NCI-H187 (cell line): ENCODE results near the gene DSCAM.
"Not testable (repeated sequence)": the region's sequence is repeated elsewhere in the genome, so short reads cannot be mapped to it uniquely, and the experiment has no call there.

Experiments
- DNase-seq, 2 experiments: peaks; one replicate each; lab custom pipeline; 2025; lab: John Stamatoyannopoulos, UW

DSCAM gene

DNA sequence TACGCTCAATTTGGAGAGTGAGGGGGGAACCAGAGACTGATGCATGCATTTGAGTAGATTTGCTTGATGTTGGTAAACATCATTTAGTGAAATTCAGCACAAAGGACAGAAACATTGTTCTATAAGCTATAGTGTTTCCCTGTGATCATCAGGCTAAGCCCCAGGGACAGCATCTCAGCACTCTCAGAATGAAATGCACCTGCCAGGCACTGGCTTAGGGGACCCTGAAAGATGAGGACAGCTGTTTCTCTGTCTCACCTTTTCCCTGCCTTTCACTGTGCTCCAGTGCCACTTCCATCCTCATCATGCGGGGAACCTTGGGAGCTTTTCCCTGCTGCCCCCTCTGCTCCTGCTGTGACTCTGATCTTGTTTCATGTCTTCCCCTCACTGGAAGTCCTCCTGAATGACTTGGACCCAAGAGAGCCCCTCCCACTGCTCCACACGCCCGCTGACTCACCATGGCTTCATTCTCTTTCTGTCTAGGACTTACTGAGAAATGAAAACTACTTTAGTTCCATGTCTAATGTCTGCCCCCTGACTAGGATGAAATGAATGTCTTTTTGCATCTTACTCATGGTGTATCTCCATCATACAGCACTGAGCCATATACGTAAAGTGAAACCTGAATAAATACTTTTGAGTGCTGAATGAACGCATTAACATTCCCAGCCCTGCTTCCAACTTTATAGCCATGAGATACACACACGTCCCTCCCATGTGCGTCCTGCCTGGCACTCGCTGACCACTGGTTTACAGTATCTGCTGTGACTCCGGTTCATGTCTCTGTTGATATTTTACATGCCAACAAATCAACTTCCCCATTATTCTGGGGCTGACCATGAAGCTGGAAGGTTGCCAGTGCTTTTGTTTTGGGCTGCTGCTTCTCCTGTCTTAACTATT lies 797.7 kb downstream of the DSCAM start:
- DNase-seq: peak; percentile 80 to 82

DNA sequence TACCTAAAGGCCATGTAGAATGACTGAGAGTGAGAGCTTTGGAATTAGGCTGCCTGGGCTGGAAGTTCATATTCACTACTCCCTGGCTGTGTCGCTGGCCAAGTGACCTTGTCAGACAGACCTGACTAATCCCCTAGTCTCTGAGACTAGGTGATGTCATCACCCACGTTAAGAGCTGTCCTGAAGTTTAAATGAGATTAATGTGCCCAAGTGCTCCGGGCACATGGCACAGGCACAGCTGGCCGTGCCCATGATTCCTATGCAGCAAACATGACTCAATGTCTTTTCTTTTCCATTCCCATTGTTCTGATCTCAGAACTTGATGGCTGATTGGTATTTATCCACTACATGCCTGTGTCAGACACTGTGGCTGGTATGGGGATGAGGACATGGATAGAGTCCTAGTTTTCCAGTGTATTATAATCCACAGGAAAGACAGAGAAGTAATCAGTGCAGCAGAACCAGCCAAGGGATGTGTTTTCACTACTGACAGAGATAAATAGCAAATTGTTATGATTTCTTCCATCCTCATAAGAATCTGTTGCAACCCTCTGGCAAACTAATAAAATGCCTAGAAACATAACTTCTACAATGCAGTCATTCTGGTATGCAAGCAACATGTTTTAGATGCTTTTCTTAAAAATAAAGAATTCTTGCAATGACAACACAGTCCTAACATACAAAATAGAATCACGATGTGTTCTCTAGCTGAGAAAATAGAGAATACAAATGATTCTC lies 798.8 kb downstream of the DSCAM start:
- no peak for DNase-seq

DNA sequence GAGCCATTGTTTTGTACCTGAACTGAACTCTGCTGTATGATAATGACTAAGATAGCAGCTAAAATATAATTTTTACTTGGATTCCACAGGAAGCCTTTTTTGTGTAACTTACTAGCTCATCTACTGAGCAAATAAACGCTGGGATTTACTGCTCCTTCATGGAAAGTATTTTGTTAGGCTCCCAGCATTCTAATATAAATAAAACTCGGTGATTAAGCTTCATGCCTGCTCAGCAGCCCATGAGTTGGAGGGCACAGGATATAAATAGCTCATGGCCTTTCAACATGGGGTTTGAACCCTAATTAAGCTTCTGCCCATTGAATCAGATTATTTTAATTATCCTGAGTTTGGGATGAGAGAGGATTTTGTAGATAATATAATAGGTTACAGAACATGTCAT lies 799.7 kb downstream of the DSCAM start:
- no peak for DNase-seq

DNA sequence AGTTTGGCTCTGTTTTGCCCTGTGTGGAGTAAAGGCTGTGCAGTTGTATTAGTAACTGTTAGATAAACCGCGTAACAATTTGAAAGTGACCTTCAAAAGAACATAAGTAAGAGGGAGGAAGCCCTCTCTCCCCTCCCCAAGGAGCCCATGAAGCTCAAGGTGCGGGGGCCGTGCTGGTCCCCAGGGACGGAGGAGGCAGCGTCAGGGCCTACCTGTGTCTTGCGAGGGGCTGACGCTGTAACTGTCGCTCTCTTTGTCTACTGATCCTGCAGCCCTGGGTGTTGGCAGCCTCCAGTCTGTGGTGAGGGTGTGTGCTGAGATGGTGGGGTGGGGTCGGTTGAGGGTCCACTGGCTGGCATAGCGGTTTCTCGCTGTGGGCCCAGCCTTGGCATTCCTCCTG lies 803.1 kb downstream of the DSCAM start:
- no peak for DNase-seq

DNA sequence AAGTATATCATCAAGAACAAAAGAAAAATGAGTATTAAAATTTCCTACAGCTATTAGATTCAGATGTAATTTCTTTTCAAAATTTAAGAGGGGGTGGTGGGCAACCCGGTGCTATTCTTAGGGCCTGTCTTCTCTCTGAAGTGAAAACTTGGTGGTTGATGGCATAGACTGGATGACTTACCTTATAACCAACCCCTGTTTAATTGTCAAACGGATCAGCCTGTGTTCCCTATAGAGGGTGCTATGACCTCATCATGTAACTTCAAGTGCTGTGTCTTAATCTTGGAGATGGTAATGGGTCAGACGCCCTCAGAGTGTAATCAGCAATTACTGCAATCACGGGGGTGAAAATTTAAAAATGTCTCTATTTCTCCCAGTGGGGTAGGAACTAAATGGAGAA lies 803.5 kb downstream of the DSCAM start:
- peak in 1 of 2 experiments; percentile 19 for DNase-seq

DNA sequence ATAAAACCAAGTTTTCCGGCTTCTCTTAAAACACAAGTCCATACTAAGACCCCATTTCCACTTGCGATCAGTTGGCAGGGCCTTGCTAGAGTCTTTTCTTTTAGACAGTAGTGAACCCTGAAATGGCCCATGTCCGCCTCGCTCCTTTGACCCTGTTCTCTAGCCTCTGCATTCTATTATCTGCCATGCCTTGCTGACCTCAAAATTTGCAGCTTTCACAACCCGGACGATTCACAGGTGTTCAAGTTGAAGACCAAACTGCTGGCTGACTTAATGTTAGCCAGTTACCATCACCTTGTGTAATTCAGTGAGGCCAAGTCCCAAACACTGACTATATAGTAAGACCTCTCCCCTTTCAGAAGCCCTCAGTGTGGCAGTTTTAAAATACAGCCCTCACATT lies 805.5 kb downstream of the DSCAM start:
- DNase-seq: no peak

DNA sequence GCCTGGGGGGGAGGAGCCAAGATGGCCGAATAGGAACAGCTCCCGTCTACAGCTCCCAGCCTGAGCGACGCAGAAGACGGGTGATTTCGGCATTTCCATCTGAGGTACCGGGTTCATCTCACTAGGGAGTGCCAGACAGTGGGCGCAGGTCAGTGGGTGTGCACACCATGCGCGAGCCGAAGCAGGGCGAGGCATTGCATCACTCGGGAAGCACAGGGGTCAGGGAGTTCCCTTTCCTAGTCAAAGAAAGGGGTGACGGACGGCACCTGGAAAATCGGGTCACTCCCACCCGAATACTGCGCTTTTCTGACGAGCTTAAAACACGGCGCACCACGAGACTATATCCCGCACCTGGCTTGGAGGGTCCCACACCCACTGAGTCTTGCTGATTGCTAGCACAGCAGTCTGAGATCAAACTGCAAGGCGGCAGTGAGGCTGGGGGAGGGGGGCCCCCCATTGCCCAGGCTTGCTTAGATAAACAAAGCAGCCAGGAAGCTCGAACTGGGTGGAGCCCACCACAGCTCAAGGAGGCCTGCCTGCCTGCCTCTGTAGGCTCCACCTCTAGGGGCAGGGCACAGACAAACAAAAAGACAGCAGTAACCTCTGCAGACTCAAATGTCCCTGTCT lies 813.7 kb downstream of the DSCAM start:
- DNase-seq: not testable (repeated sequence)

DNA sequence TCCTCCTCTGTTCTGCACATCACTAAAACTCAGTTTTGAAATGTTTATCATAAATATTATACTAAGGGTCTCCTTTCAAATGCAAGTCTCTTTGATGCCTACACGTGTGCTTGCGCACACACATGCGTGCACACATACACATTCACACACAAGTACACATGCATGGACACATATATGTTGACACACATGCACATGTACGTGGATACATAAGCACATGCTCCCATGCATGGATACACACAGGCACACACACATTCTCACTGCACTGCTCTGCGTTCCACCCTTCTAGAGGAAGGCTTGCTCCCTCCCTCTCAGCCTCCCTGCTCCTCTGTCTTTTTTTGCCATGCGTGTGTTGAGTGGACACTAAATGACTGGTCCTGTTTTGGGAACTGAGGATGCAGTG lies 817.1 kb downstream of the DSCAM start:
- DNase-seq: no peak

DNA sequence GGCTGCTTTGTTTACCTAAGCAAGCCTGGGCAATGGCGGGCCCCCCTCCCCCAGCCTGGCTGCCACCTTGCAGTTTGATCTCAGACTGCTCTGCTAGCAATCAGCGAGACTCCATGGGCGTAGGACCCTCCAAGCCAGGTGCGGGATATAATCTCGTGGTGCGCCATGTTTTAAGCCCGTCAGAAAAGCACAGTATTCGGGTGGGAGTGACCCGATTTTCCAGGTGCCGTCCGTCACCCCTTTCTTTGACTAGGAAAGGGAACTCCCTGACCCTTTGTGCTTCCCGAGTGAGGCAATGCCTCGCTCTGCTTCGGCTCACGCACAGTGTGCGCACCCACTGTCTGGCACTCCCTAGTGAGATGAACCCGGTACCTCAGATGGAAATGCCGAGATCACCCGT lies 818.6 kb downstream of the DSCAM start:
- not testable (repeated sequence) for DNase-seq

DNA sequence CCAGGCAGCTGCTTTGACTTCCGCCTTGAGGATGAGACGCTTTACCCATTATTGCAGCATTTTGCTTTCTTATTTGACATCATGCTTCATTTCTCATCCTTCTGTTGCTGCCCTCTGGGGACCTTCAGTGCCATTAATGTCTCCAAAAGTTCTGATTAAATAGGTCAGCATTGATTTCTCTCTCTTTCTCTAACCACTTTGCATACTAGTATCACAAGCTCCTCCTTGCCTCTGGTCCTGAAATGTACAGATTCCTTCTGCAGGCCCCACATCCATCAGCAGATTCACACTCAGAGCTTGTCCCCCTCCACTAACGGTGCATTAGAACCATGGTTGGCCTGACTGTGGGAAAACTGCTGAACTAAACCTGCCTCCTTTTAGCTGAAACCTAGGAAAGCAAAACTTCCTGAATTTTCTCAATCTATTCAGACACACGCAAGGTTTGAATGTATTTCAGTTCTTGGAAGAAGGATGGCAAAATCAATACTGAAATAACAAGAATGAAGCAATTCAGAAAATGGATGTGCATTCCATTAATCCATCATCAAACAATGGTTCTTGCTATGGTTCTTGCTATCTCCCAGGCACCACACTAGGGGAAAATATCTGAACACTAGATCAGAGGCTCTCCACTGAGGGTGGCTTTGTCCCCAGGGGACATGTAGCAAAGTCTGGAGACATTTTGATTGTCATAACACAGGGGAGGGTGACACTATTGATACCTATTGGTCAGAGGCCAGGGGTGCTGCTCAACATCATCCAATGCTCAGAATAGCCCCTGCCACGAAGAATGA lies 825.2 kb downstream of the DSCAM start:
- DNase-seq: no peak

DNA sequence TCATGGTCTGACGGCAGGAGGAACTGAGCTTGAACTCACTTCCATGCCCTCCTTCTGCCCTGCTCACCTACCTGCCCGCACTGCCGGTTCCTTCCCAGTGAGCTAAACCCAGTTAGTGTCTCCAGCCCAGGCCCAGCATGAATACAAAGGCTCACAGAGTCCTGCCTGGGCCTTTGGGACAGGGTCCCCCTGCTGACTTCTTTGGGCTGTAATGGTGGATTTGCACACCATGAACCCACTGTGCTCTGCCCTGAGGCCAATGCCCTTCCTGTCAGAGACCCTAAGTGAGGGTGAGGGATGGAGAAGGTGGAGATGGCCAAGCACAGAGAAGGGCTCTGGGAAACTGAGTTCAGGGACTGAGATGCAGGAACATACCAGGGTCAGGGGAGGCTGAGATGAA lies 826.3 kb downstream of the DSCAM start:
- no peak for DNase-seq

DNA sequence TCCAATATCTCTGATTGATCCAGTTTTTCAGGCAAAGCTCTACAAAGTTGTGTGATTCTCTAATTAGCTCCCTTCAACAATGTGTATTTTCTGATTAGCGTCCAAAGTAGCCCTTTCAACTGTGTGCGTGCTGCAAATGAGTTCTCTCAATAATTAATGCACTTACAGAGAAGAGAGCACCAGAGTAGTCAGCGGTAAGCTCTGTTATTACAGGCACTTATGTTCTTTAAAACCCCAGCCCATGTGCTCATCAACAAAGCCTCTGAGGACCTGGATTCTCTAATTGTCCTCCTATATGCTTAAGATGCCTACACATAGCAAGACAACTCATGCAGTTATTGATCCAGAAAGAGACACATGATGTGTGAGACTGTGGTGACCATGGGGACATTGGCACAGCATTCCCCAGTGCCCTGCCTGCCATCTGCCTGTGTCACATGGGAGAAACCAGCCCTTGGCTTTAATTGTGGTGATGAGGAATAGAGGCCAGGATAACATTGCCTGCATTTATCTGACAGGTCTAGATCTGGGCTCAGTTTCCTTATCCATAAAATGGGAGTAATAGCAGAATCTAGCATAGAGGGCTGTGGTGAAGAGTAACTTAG lies 828.0 kb downstream of the DSCAM start:
- DNase-seq: no peak

DNA sequence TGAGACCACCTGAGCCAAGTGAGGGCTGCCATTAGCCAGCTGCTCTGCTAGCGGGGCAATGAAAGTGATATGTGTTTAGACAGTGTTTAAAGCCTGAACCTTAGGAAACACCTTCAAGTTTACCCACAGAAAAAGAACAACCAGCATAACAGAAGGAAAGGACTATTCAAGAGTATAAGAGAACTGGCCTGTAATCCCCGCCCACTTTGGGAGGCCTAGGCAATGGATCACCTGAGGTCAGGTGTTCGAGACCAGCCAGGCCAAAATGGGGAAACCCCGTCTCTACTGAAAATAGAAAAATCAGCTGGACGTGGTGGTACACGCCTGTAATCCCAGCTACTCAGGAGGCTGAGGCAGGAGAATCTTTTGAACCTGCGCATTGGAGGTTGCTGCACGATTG lies 830.3 kb downstream of the DSCAM start:
- no peak for DNase-seq

DNA sequence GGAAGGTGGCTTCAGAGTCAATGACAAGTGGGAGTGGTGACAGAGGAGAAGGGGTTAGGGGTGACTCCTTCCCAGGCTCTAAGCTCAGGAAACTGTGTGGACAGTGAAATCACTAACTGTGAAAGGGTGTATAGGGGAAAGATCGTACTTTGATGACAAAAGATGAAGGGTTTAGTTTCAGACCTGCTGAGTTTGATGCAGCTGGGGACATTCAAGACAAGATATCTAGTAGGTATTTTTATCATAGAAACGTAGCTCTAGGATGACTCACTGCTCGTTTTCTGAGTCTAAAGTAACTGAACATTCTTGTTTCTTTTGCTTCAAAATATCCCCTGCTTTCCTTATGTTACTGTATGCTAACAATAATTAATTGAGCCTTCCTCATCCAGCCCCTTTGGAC lies 830.7 kb downstream of the DSCAM start:
- no peak for DNase-seq

DNA sequence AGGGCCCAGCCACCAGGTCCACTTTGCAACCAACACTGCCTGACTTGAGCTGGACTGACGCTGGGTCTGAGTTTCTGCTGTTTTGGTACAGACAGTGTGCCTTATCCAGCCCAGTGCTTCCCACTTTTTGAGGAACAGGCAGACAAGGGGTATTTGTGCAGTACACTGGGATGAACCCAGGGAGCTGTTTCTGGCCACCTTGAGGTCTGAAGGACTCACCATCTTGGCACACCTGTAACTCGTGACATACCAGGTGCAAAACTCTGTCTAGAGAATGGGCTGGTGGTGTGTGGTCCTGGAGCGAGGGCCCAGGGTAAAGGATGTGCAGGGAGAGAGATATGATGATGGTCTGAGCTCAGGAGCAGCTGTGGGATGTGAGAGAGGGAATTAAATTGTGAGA lies 831.1 kb downstream of the DSCAM start:
- DNase-seq: no peak

DNA sequence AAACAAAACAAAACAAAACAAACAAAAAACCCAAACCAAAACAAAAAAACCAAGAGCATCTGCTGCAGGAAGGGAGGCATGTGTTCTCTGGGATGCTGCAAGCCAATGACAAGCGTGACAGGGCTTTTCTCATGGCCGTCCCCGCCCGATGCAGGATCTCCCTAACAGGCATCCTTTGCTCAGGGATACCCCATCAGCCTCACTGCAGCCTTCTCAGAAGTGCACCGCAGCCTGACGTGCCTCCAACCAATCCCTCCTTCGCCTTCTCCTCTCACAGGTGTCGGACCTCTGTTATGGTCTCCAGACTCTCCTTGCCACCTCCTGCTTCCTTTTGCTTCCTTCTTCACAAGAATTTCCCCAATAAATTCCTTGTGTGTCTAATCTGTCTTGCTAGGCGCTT lies 832.6 kb downstream of the DSCAM start:
- DNase-seq: no peak

DNA sequence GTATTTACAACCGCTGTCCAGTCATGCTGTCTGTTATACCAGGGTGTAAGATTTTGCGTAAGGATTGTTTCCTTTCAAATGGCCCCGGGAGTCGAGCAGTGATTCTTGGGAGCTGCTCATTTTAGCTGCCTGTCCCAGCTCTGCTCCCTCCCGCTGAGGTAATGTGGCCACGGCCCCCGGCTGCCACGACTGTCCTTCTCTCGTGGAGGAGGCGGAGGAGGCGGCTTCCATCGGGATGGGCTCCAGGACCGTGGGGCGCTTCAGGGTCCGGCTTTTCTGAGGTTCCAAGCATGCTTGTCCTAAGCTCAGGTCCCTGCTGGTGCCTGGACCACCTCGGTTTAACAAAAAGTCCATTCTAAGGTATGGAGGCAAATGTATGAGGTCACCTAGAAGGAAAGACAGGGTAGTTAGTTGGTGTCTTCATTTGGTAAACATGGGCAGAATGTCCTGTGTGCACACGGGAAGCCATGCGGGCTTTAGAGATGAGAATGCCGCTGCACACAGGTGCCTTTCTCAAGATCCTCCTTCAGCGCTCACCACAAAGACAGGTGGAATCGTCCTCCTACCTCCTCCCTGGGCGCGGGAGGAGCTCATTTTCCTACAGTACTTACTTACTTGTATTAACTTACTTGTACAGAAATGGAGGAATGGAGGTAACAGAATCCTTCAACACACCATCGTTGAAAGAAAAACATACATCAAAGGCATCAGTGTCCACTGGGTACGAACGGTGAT lies 833.8 kb downstream of the DSCAM start:
- no peak for DNase-seq

DNA sequence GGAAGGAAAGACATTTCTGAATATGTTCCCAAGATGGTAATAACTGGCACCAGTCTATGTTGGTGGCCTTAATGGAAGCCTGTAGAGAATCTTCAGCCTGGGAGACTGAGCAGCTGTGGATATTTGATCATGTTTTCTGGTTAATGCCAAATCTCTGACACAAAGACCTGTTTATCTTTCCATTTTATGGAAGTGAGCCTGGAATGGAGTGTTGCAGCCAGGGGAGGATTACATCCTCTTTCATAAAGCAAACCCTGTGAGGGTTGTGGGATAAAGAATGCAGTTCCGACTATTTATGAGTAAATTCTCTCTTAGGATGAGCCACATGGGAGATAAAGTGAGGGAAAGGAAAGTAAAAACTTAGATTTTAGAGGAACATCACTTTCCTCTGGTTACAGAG lies 835.6 kb downstream of the DSCAM start:
- DNase-seq: no peak

DNA sequence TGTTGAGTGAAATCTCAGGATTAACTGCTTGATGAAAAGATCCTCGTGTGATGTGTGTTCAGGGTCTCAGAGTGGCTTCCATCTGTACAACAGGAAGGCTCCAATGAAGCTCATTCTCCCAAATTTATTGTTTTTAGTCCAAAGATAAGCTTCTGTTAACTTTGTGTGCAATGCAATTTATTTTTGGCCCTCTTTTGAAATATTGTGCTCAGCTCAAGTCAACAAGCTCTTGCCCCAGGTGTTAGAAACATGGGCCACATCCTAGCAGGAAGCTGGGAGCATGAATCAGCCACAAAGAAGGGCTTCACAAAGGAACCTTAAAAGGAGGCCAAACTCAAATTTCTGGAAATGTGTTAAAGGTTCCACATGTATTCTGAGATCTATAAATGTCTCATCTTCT lies 844.0 kb downstream of the DSCAM start:
- no peak for DNase-seq

DNA sequence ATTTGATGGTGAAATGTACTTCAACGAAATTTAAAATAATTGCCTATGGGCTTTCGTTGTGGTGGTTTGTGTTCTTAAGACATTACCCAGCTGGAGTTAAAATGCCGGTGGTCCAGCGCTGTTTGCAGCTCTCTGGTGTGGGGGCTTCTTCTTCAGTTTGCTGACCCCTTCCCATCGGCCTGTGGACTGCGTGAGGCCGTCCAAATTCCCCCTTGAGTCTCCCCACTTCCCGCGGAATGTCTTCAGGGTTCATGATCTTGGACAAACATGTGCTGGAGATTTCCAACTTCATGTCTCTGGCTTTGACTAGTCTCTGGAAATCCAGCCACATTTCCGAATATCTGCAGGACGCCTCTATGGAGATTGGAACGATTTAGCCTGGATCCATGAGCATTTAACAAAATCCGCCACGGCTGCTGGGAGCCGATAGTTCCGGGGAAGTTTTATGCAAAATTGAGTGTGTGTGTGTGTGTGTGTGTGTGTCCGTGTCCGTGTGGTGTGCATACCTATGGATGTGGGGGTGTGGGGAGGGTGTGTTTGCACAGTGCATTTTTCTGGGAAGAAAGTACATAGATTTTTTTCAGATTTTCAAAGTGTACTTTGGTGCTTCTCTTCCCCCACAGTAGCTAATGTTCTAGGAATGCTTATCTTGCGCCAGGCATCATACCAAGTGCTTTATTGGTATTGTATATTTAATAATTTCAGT lies 862.5 kb downstream of the DSCAM start:
- DNase-seq: no peak
